GM13977 (cell line): ENCODE measurements around the gene TSEN15.

Source experiments
- DNase-seq: peaks from one replicate; pipeline ENCODE4 v3.0.0; 2012; ENCODE audit warnings: low spot score
- in situ Hi-C: fragments of 300-500 bp; cut with MboI; formaldehyde crosslinking; loops from one replicate; pipeline ENCODE4 v1.12.0; 2022; ENCODE audit warnings: low sequenced_read_pairs, low pct_unique_long_range_greater_than_20kb, mixed read lengths, inconsistent platforms; ENCODE audit not compliant: unreplicated experiment
- TF ChIP-seq, protein P1 (sequence below): IDR thresholded peaks from 2 replicates; pipeline ENCODE4 v1.5.1; 2012; ENCODE audit warnings: mild to moderate bottlenecking, control low read depth; ENCODE audit not compliant: insufficient read depth; ENCODE audit errors: extremely low read depth, missing control alignments

The TSEN15 gene

DNA sequence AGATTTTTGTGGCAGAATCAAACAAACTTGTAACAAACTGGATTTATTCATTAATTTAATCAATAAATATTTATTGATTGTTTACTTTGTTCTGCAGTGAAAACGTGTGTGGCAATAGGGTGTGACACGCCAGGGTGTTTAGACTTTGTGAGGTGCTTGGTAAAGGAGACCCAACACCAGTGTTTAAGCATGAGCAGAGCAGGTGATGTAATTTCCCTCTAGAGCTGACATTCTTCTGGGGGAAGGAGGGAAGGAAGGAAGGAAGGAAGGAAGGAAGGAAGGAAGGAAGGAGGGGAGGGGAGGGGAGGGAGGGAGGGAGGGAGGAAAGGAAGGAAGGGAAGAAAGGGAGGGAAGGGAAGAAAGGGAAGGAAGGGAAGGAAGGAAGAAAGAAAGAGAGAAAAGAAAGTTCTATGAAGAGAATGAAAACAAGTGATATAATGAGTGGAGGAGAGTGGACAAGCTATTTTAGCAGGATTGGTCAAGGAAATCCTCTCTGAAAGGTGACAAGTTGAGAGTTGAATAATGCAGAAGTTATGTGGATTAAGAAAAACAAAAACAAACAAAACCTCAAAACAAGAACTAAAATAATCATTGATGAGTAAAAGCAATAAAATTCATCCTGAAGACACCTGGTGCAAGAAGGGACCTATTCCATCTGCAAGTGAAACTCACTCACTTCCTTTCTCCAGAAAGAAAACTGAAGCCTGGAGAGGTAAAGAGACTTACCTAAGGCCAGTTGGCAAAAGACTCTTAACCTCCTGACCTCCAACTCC, 60.8 kb downstream of the TSEN15 start:
- TF ChIP-seq, protein P1, sequence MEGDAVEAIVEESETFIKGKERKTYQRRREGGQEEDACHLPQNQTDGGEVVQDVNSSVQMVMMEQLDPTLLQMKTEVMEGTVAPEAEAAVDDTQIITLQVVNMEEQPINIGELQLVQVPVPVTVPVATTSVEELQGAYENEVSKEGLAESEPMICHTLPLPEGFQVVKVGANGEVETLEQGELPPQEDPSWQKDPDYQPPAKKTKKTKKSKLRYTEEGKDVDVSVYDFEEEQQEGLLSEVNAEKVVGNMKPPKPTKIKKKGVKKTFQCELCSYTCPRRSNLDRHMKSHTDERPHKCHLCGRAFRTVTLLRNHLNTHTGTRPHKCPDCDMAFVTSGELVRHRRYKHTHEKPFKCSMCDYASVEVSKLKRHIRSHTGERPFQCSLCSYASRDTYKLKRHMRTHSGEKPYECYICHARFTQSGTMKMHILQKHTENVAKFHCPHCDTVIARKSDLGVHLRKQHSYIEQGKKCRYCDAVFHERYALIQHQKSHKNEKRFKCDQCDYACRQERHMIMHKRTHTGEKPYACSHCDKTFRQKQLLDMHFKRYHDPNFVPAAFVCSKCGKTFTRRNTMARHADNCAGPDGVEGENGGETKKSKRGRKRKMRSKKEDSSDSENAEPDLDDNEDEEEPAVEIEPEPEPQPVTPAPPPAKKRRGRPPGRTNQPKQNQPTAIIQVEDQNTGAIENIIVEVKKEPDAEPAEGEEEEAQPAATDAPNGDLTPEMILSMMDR = no peak
- DNase-seq = no peak
- in situ Hi-C loops = no loop called here

DNA sequence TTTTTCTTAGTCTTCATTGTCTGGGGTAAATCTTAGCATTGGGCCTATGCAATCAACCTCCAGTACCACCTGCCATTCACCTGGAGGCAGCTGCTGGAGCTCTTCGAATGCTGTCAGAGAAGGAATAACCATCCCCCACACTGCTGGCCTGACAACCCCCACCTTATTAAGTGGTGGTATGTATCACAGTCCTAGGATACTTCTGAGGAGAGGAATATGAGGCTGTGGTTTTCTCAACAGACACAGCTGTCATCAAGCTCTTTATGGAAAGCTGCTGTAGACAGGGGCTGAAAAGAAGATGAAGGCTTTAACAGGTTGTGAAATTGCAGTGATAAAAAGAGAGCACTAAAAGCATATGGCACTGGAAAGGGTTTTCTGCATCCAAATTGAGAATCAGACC, 61.7 kb downstream of the TSEN15 start:
- in situ Hi-C loops = no loop called here

DNA sequence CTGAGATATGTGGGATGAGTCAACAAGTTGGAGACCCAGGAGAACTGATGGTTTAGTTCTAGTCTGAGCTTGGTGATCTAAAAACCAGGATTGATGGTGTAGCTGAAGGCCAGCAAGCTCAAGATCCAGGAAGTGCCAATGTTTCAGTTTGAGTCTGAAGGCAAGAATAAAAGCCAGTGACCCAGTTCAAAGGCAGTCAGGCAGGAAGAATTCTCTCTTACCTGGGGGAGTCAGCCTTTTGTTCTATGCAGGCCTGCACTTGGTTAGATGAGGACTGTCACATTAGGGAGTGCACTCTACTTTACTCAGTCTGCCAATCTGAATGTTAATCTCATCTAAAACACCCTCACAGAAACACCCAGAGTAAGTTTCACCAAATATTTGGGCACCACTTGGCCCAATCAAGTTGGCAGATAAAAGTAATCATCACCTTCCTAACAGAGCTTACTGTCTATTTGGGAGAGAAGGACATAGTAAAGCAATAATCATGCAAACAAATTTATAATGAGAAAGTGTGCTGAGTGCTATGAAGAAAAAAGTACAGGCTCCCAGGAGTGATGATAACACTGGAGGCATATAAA, 63.4 kb downstream of the TSEN15 start:
- no peak for DNase-seq
- TF ChIP-seq, protein P1 = no peak
- in situ Hi-C loops = no loop called here

More for the DNA sequence above, 61.7 kb downstream of the TSEN15 start:
- no peak for DNase-seq
- TF ChIP-seq, protein P1 = no peak

DNA sequence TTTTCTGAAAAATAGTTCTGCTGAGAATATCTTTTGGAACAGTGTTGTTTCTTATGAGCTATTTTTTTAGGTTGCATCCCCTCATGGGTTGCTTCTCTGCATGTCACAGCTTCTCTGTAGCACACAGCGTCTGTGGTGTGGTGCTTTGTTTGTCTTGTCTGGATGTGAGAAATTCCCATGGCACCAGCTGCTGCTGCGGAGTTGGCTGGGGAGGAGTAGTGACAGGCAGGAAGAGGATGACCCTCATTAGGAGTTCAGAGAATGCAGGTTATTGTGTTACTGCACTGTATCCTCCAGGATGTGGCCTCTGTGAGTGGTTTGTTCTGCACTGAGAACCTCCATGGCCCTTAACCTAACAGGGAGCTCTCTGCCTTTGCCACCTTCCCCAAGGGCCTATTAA, 64.8 kb downstream of the TSEN15 start:
- TF ChIP-seq, protein P1 = no peak
- in situ Hi-C loops = no loop called here
- no peak for DNase-seq

DNA sequence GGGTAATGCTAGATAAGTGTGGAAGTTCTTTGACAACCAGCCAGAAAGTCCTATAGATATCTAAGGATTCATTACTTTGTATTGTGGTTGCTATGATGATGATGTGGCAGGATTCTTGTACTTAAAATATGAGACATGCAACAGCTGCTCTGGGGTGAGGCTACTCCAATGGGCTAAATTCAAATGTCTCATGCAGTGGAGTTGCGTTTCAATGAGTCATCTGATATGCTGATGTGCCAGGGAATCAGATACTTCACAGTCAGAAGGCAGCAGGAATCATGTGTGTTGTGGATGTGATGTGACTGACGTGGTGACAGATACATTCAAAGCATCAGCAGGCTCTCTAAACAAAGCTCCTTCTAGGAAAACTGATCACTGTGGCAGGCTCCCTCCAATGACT, 66.5 kb downstream of the TSEN15 start:
- no peak for DNase-seq
- in situ Hi-C loops = no loop called here
- TF ChIP-seq, protein P1 = no peak
